ENCODE data around the gene SMG5. TPM values are rescaled to one million over a fixed set of nuclear protein-coding genes. Genes with fewer than 3 reads are reported as not detected.

Gene SMG5
- total RNA-seq, 1 donor from 2014 or later, result 57.7 TPM

DNA sequence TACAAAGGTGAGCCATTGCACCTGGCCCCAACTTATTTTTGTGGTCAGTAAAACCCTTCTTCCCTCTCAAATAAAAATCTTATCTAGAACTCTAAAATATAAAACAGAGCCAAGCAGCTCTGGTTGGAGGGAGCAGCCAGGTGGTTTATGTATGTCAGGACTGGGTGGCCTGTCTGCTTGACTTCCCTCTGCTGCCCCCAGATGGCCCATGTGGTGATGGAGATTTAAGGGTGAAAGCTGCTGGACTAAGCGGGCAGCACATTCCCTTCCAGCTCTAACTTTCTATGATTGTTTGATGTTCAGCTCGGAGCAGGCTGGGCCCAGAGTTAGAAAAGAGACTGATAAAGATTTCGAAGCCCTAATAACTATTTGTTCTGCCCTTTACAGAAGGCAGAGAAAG, 22.8 kb downstream of the SMG5 start:
- no peaks in the 10 kb centered on the region for H3K9me3 ChIP-seq
- H3K36me3 ChIP-seq, result peaks cover 3 to 89% of the 10 kb centered on the region in 2 donors
- TF ChIP-seq, protein P1, sequence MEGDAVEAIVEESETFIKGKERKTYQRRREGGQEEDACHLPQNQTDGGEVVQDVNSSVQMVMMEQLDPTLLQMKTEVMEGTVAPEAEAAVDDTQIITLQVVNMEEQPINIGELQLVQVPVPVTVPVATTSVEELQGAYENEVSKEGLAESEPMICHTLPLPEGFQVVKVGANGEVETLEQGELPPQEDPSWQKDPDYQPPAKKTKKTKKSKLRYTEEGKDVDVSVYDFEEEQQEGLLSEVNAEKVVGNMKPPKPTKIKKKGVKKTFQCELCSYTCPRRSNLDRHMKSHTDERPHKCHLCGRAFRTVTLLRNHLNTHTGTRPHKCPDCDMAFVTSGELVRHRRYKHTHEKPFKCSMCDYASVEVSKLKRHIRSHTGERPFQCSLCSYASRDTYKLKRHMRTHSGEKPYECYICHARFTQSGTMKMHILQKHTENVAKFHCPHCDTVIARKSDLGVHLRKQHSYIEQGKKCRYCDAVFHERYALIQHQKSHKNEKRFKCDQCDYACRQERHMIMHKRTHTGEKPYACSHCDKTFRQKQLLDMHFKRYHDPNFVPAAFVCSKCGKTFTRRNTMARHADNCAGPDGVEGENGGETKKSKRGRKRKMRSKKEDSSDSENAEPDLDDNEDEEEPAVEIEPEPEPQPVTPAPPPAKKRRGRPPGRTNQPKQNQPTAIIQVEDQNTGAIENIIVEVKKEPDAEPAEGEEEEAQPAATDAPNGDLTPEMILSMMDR (IDR thresholded peaks at IDR 0.05), result no peak
- no peak for TF ChIP-seq POLR2AphosphoS5 (IDR thresholded peaks at IDR 0.05; ENCODE audit: insufficient read depth in 1 of 2, low read depth in 1 of 2)
- TF ChIP-seq POLR2A (IDR thresholded peaks at IDR 0.05), result no peak
- no peak overlapping the region for H3K4me3 ChIP-seq
- H3K27ac ChIP-seq, result no peak overlapping the region
- no peak for DNase-seq (ENCODE audit: extremely low spot score in 2 of 2)
- no peaks in the 10 kb centered on the region for H3K4me1 ChIP-seq
- intact Hi-C loops (cut with DNase I), result no loop called here
- H3K27me3 ChIP-seq, result no peaks in the 10 kb centered on the region

DNA sequence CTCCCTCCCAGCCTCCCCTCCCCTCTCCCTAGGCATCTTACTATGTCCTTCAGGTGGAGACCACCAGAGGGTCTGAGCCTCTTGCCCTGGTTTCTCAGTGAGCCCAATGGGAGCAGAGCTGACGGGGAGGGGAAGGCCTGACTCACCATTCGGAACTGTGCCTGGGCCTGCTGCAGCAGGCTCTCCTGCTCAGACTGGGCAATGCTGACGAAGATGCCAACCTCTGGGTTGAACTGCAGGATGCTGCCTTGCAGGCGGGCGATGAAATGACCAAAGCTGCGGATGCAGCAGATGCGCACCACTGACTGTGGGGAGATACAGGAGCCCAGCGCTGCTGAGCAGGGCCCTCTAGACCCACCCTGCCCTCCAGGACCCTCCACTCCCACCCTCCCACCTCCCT, 23.8 kb downstream of the SMG5 start:
- no peak overlapping the region for H3K27ac ChIP-seq
- H3K4me1 ChIP-seq, result no peaks in the 10 kb centered on the region
- no peaks in the 10 kb centered on the region for H3K27me3 ChIP-seq
- H3K4me3 ChIP-seq, result no peak overlapping the region
- DNase-seq (ENCODE audit: extremely low spot score in 2 of 2), result no peak
- intact Hi-C loops (cut with DNase I), result no loop called here
- H3K36me3 ChIP-seq, result peaks cover 3 to 91% of the 10 kb centered on the region in 2 donors
- TF ChIP-seq, protein P1 (IDR thresholded peaks at IDR 0.05), result no peak
- no peak for TF ChIP-seq POLR2AphosphoS5 (IDR thresholded peaks at IDR 0.05; ENCODE audit: insufficient read depth in 1 of 2, low read depth in 1 of 2)
- no peak for TF ChIP-seq POLR2A (IDR thresholded peaks at IDR 0.05)
- H3K9me3 ChIP-seq, result no peaks in the 10 kb centered on the region

DNA sequence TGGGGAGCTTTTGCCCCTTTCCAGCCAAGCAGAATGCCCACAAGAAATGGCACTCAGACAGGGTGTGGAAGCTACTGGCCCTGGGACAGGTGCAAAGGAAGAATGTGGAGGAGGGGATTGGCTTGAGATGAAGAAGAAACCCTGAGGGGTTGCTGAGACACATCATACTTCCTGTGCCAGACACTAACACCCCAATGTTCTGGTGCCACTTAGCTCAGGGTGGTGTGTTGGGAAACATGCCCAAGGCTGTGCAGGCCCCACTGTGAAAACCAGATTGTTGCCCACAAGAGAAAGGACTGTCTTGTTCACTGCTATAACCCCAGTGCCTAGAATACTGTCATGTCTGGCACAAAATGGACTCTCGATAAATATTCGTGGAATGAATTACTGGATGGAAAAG, 24.9 kb downstream of the SMG5 start:
- intact Hi-C loops (cut with DNase I), result no loop called here
- DNase-seq (ENCODE audit: extremely low spot score in 2 of 2), result no peak
- peaks cover 0 to 90% of the 10 kb centered on the region in 2 donors for H3K36me3 ChIP-seq

DNA sequence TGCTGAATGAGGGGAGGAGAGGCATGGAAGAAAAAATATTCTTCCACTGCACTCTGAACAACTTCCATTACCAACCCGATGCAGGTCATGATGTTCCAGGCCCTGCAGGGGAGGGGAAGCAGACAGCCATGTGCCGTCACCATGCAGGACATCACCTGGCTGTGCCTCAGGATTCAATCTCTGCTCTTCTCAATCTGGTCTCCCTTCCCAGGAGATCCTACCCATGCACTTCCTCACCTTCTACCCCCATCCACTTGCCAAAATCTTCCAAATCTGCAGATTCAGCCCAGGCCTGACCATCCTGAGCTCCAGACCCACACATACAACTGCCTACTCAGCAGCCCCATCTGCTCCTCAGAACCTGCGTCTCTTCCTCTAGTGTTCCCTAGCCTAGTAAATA, 29.0 kb downstream of the SMG5 start:
- H3K4me1 ChIP-seq, result no peaks in the 10 kb centered on the region
- H3K4me3 ChIP-seq, result no peak overlapping the region
- intact Hi-C loops (cut with DNase I), result no loop called here
- no peak for DNase-seq (ENCODE audit: extremely low spot score in 2 of 2)
- no peaks in the 10 kb centered on the region for H3K9me3 ChIP-seq
- no peaks in the 10 kb centered on the region for H3K27me3 ChIP-seq
- no peak overlapping the region for H3K27ac ChIP-seq
- peaks cover 0 to 94% of the 10 kb centered on the region in 2 donors for H3K36me3 ChIP-seq
- TF ChIP-seq, protein P1 (IDR thresholded peaks at IDR 0.05), result no peak
- TF ChIP-seq POLR2A (IDR thresholded peaks at IDR 0.05) (no peak), POLR2AphosphoS5 (IDR thresholded peaks at IDR 0.05; ENCODE audit: insufficient read depth in 1 of 2, low read depth in 1 of 2) (no peak)

More for the DNA sequence above, 24.9 kb downstream of the SMG5 start:
- Histone ChIP-seq H3K27me3 (no peaks in the 10 kb centered on the region), H3K27ac (no peak overlapping the region), H3K9me3 (no peaks in the 10 kb centered on the region), H3K4me3 (no peak overlapping the region), H3K4me1 (no peaks in the 10 kb centered on the region)
- TF ChIP-seq POLR2A (IDR thresholded peaks at IDR 0.05) (no peak), POLR2AphosphoS5 (IDR thresholded peaks at IDR 0.05; ENCODE audit: insufficient read depth in 1 of 2, low read depth in 1 of 2) (no peak)
- TF ChIP-seq, protein P1 (IDR thresholded peaks at IDR 0.05), result no peak

DNA sequence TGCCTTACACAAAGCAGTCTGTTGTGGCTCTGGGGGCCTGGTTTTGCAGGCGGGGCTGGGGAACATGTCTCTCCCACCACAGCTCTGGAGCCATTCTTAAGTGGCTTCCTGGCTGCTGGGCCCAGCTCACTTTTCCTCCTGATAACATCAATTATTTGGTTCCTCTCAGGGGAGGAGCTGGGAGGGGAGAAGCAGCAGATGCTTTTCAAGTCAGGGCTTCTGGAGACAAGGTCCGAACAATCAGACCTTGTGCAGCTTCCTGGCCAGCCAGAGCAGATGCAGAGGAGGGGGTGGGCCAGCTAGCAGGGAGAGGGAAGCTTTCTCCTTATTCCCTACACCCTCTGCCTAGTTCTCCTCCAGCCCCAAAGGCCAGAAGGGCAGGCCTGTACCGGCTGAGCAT, 31.1 kb downstream of the SMG5 start:
- intact Hi-C loops (cut with DNase I), result no loop called here
- Histone ChIP-seq H3K27ac (no peak overlapping the region), H3K36me3 (peaks cover 0 to 73% of the 10 kb centered on the region in 2 donors), H3K9me3 (no peaks in the 10 kb centered on the region), H3K27me3 (no peaks in the 10 kb centered on the region), H3K4me3 (no peak overlapping the region), H3K4me1 (peaks cover 17% of the 10 kb centered on the region)
- TF ChIP-seq, protein P1 (IDR thresholded peaks at IDR 0.05), result no peak
- TF ChIP-seq POLR2A (IDR thresholded peaks at IDR 0.05) (no peak), POLR2AphosphoS5 (IDR thresholded peaks at IDR 0.05; ENCODE audit: insufficient read depth in 1 of 2, low read depth in 1 of 2) (no peak)
- no peak for DNase-seq (ENCODE audit: extremely low spot score in 2 of 2)

All from vagina (tissue), 2 donors.